Mesangial cell (primary cell): Measurements from ENCODE around the gene TSPY3. TPM values are rescaled to one million over a fixed set of nuclear protein-coding genes. Genes with fewer than 3 reads are reported as not detected.

Experiments
- total RNA-seq: library from RNA; depleted of rRNA; stranded (reverse); fragments of >200 nt; gene quantifications from 2 replicates; pipeline ENCODE4 v1.2.3, GENCODE V29; 2015

TSPY3 gene, protein sequence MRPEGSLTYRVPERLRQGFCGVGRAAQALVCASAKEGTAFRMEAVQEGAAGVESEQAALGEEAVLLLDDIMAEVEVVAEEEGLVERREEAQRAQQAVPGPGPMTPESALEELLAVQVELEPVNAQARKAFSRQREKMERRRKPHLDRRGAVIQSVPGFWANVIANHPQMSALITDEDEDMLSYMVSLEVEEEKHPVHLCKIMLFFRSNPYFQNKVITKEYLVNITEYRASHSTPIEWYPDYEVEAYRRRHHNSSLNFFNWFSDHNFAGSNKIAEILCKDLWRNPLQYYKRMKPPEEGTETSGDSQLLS
- total RNA-seq: not detected in 2 replicates

DNA sequence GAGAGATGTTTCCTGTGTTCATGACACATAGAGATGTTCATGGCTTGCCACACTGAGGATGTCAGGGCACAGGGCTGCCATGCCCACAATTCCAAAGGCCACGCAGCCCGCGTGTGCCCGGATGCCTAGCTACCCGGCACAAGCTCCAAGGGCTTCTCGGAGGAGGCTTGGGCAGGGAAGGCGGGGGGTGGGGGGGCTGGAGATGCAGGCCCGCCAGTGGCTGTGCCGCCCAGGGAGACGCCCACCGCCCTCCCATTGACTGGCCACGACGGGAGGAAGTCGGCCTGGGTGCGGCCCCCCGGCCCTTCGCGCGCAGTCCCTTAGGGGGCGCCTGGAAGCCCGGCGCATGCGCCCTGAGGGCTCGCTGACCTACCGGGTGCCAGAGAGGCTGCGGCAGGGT is at the start of gene TSPY3:
TSS of gene TSPY3 (plus strand) at position 301 of the 400 bp plus-strand sequence. CDS start at position 347, 46 bp downstream.

DNA sequence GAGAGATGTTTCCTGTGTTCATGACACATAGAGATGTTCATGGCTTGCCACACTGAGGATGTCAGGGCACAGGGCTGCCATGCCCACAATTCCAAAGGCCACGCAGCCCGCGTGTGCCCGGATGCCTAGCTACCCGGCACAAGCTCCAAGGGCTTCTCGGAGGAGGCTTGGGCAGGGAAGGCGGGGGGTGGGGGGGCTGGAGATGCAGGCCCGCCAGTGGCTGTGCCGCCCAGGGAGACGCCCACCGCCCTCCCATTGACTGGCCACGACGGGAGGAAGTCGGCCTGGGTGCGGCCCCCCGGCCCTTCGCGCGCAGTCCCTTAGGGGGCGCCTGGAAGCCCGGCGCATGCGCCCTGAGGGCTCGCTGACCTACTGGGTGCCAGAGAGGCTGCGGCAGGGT is 40.7 kb upstream of the TSPY3 start, which contains the start of gene TSPY8:
TSS of gene TSPY8 (plus strand) at position 301 of the 400 bp plus-strand sequence. CDS start at position 347, 46 bp downstream.

Other genes starting within 250 kb of the TSPY3 start
- not detected in 2 replicates for gene TSPY4, start 61.0 kb upstream of the TSPY3 start, total RNA-seq
- not detected in 2 replicates for gene TSPY8, start 40.6 kb upstream of the TSPY3 start, total RNA-seq
- gene TSPY1, start 68.5 kb downstream of the TSPY3 start, total RNA-seq: not detected in 2 replicates
- not detected in 2 replicates for gene TSPY9, start 88.8 kb downstream of the TSPY3 start, total RNA-seq
- gene TSPY10, start 129.5 kb downstream of the TSPY3 start, total RNA-seq: not detected in 2 replicates